AG04449 (cell line): Measurements from ENCODE around the gene OR52N1.

ENCODE experiments used
- CTCF ChIA-PET: fragments of 350-600 bp; formaldehyde crosslinking; extraction: SDS; loops from one replicate; lab custom pipeline; 2021; ENCODE audit warnings: antibody characterized with exemption; lab: Yijun Ruan, JAX
- POLR2A ChIA-PET: fragments of 400-600, 350-600 bp; formaldehyde crosslinking; extraction: SDS; loops from one replicate; lab custom pipeline; 2020; ENCODE audit warnings: antibody characterized with exemption, inconsistent platforms; lab: Yijun Ruan, JAX
- DNase-seq: peaks from one replicate; pipeline ENCODE4 v3.0.0-alpha.2; 2010; ENCODE audit warnings: low read depth, low spot score
- H3K4me3 ChIP-seq: 2 replicates; pipeline ENCODE4 v1.5.1; 2011; ENCODE audit warnings: low read depth, mild to moderate bottlenecking, control low read depth, low read length
- TF ChIP-seq, protein P1 (sequence below): IDR thresholded peaks from one replicate; pipeline ENCODE4 v1.5.1; 2011; ENCODE audit warnings: mild to moderate bottlenecking, moderate library complexity, low read length, control low read depth, inconsistent platforms; ENCODE audit not compliant: insufficient read depth; ENCODE audit errors: missing control alignments

OR52N1 gene

DNA sequence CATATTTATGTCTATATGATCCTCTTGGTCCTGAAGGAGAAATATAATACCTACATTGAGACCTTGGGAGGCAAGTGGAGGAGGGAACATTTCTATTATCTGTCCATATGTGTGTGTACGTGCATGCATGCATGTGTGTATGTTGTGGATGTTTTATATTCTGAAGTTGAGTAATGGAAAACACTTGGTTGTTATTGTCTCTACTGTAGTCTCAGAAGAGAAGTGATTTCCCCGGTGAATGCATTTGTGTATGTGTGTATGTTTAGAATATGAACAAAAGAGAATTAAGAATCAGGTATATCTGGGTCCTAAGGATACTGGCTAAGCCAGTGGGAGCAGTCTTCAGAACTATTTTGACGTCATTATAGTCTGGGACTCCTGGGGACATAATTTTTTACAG is at the start of gene OR52N1:
Gene OR52N1 (minus strand): TSS at position 101 of the 400 bp plus-strand sequence. CDS start 2,449 bp downstream, outside the sequence.
- ChIA-PET CTCF (no interaction called here), POLR2A (no interaction called here)
- no peak within 1 kb of the TSS for H3K4me3 ChIP-seq
- TF ChIP-seq, protein P1, sequence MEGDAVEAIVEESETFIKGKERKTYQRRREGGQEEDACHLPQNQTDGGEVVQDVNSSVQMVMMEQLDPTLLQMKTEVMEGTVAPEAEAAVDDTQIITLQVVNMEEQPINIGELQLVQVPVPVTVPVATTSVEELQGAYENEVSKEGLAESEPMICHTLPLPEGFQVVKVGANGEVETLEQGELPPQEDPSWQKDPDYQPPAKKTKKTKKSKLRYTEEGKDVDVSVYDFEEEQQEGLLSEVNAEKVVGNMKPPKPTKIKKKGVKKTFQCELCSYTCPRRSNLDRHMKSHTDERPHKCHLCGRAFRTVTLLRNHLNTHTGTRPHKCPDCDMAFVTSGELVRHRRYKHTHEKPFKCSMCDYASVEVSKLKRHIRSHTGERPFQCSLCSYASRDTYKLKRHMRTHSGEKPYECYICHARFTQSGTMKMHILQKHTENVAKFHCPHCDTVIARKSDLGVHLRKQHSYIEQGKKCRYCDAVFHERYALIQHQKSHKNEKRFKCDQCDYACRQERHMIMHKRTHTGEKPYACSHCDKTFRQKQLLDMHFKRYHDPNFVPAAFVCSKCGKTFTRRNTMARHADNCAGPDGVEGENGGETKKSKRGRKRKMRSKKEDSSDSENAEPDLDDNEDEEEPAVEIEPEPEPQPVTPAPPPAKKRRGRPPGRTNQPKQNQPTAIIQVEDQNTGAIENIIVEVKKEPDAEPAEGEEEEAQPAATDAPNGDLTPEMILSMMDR = no peak
- no peak for DNase-seq

DNA sequence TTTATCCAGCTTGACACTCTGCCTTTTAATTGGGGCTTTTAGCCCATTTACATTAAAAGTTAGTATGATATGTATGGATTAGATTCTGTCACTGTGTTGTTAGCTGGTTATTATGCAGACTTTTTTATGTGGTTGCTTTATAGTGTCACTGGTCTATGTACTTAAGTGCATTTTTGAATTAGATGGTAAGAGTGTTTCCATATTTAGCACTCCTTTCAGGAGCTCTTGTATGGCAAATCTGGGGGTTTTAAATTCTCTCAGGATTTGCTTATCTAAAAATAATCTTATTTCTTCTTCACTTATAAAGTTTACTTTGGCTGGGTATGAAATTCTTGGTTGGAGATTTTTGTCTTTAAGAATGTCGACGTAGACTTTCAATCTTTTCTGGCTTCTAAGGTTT is 46.6 kb upstream of the OR52N1 start:
- CTCF ChIA-PET = no interaction called here

DNA sequence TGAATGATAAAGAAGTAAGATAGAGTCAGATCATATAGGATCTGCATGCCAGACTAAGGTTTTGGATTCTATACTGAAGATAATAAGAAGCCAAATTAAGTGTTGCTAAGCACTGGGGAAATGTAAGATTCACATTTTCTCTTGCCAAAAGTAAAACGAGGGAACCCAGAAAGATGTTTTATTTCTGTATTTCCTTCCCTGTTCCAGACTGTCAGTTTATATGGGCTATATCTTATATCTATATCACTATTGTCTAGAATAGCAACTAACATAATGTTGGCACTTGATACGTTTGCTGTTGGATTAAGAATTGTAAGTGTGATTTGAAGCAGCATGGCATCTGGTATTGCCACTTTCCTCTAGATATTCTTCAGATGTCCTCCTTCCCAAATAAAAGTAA is 42.4 kb upstream of the OR52N1 start:
- ChIA-PET CTCF (no interaction called here), POLR2A (no interaction called here)
- TF ChIP-seq, protein P1 = no peak
- no peak for DNase-seq
- H3K4me3 ChIP-seq = no peak overlapping the region

More for the DNA sequence above, 46.6 kb upstream of the OR52N1 start:
- TF ChIP-seq, protein P1 = no peak
- H3K4me3 ChIP-seq = no peak overlapping the region
- DNase-seq = no peak
- POLR2A ChIA-PET = no interaction called here

DNA sequence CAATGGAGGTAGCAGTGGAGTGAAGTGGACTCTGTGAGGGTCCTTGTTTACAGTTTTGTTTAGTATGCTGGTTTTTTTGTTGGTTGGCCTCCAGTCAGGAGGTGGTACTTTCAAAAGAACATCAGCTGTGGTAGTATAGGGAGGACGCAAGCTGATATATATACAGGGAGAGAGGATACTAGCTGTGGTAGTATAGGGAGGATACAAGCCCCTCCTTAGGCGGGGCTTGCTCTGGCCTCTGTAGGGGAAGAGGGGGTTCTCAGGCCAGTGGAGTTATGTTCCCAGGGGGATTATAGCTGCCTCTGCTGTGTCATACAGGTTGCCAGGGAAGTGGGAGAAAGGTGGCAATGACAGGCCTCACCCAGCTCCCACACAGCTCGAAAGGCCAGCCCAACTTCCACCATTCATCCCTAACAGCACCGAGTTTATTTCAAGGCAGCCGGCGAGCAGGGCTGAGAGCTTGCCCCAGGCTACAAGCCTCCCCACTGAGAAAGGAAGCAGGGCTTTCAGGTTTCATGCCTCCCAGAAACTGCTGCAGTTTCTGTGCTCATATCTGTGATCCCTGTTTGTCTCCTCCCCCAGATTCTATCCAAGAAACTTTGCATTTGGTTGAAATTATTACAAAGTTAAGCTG is 40.2 kb upstream of the OR52N1 start:
- CTCF ChIA-PET = no interaction called here
- H3K4me3 ChIP-seq = no peak overlapping the region
- TF ChIP-seq, protein P1 = no peak
- POLR2A ChIA-PET = no interaction called here
- no peak for DNase-seq

DNA sequence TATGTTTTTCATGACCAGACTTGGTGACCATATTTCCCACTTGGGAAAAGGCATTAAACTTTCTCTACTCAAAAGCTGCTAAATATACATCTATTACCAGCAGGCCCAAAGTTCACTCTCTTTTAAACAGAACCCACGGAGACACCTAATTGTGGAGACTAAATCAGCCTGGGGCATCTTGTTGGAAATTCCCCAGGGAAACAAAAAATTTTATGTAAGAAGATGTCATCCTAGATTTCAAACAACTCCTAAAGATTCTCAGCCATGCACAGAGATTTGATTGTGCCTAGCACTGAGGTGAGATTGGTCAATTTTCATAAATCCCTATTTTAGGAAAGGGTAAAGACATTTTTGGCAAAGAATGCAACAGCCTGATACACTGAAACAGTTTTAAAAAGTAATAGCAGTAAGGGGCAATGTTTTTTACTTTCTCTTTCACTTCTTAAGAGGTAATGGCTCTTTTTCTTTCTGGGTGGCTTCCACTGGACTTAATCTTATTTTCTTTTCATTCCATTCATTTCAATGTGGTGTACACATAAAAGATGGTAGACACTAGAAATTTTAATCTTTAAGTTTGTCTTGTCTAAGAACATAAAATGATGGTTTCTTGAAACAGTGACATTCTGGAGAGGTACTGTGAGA is 27.3 kb upstream of the OR52N1 start:
- CTCF ChIA-PET = no interaction called here

DNA sequence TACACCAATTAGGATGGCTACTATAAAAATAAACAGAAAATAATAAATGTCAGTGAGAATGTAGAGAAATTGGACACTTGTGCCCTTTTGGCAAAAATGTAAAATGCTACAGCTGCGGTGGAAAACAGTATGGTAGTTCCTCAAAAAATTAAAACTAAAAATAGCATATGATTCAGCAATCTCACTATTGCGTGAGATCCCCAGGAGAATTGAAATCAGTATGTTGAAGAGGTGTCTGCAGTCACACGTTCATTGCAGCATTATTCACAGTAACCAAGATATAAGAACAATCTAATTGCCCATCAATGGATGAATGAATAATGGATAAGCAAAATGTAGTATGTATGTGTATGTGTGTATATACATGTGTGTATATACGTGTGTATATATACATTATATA is 24.5 kb upstream of the OR52N1 start:
- CTCF ChIA-PET = no interaction called here
- TF ChIP-seq, protein P1 = no peak
- DNase-seq = no peak
- POLR2A ChIA-PET = no interaction called here
- H3K4me3 ChIP-seq = no peak overlapping the region

More for the DNA sequence above, 27.3 kb upstream of the OR52N1 start:
- TF ChIP-seq, protein P1 = no peak
- H3K4me3 ChIP-seq = no peak overlapping the region
- no peak for DNase-seq
- POLR2A ChIA-PET = no interaction called here
